GM23338 (cell line): ENCODE results near the gene PRR36. TPM values are rescaled to one million over a fixed set of nuclear protein-coding genes. Genes with fewer than 3 reads are reported as not detected.

Experiments used
- ATAC-seq: fragments of 200-7000 bp; cut with Tn5 transposase; 3 replicates; pipeline ENCODE4 v1.9.1; 2020
- DNase-seq: peaks from one replicate; pipeline ENCODE4 v3.0.0-alpha.2; 2015; ENCODE audit warnings: low spot score
- H2AFZ ChIP-seq: fragments of 200-600 bp; sonication (generic); 2 replicates; pipeline ENCODE4 v1.8.0; 2016; ENCODE audit warnings: antibody characterized with exemption, mild to moderate bottlenecking, moderate library complexity
- H3F3A ChIP-seq: fragments of 200-600 bp; sonication (generic); replicated peaks from 2 replicates; pipeline ENCODE4 v1.8.0; 2017; ENCODE audit warnings: antibody characterized with exemption, mixed run types, low read depth
- H3K27ac ChIP-seq: fragments of 200-600 bp; sonication (generic); 2 replicates; pipeline ENCODE4 v1.6.1; 2016; ENCODE audit warnings: low read depth
- H3K27me3 ChIP-seq: fragments of 200-600 bp; sonication (generic); 2 replicates; pipeline ENCODE4 v1.8.0; 2016; ENCODE audit warnings: mild to moderate bottlenecking, mixed run types, moderate library complexity; ENCODE audit not compliant: insufficient read depth
- H3K36me3 ChIP-seq: fragments of 200-600 bp; sonication (generic); 2 replicates; pipeline ENCODE4 v1.8.0; 2016; ENCODE audit warnings: mild to moderate bottlenecking; ENCODE audit not compliant: insufficient read depth
- H3K4me1 ChIP-seq: fragments of 200-600 bp; sonication (generic); 2 replicates; pipeline ENCODE4 v1.8.0; 2016; ENCODE audit warnings: mild to moderate bottlenecking, moderate library complexity; ENCODE audit not compliant: insufficient read depth
- H3K4me2 ChIP-seq: fragments of 200-600 bp; sonication (generic); 2 replicates; pipeline ENCODE4 v1.7.1; 2017; ENCODE audit warnings: mixed run types
- H3K4me3 ChIP-seq: fragments of 200-600 bp; sonication (generic); 2 replicates; pipeline ENCODE4 v1.6.1; 2016; ENCODE audit warnings: mixed run types
- H3K79me2 ChIP-seq: fragments of 200-600 bp; sonication (generic); replicated peaks from 2 replicates; pipeline ENCODE4 v1.8.0; 2017; ENCODE audit warnings: mild to moderate bottlenecking; ENCODE audit not compliant: insufficient read depth
- H3K9me2 ChIP-seq: fragments of 200-600 bp; sonication (generic); 2 replicates; pipeline ENCODE4 v1.8.0; 2017; ENCODE audit not compliant: insufficient read depth
- H4K20me1 ChIP-seq: fragments of 200-600 bp; sonication (generic); replicated peaks from 2 replicates; pipeline ENCODE4 v1.8.0; 2017; ENCODE audit warnings: mild to moderate bottlenecking; ENCODE audit not compliant: insufficient read depth
- H3K27ac Mint-ChIP-seq: 2 replicates; pipeline ENCODE4 v1.8.0; 2020; ENCODE audit warnings: inconsistent platforms, mild to moderate bottlenecking, moderate library complexity, mixed read lengths
- H3K27me3 Mint-ChIP-seq: 3 replicates; pipeline ENCODE4 v1.8.0; 2022; ENCODE audit warnings: low read depth, mild to moderate bottlenecking, moderate library complexity, mixed read lengths, inconsistent platforms; ENCODE audit not compliant: insufficient read depth, poor library complexity
- H3K36me3 Mint-ChIP-seq: 3 replicates; pipeline ENCODE4 v1.8.0; 2021; ENCODE audit warnings: low read depth, mild to moderate bottlenecking, inconsistent platforms, moderate library complexity, mixed read lengths
- H3K4me1 Mint-ChIP-seq: 3 replicates; pipeline ENCODE4 v1.8.0; 2020; ENCODE audit warnings: mild to moderate bottlenecking, inconsistent platforms, mixed read lengths
- H3K4me3 Mint-ChIP-seq: 3 replicates; pipeline ENCODE4 v1.8.0; 2021; ENCODE audit warnings: moderate library complexity, mild to moderate bottlenecking, inconsistent platforms, mixed read lengths
- H3K9me3 Mint-ChIP-seq: 3 replicates; pipeline ENCODE4 v1.8.0; 2020; ENCODE audit warnings: moderate library complexity, mild to moderate bottlenecking, inconsistent platforms, mixed read lengths
- CREB1 ChIP-seq: fragments of 250-450 bp; sonication (Bioruptor Pico); IDR thresholded peaks from 2 replicates; pipeline ENCODE4 v1.5.0; 2020; ENCODE audit warnings: low read depth, mild to moderate bottlenecking, moderate library complexity
- CTCF ChIP-seq, 2 experiments: fragments of 200-600 bp in 1 of 2; sonication (generic) in 1 of 2; conservative IDR thresholded peaks; 2 replicates each; pipeline versions ENCODE4 v1.5.1 to v1.6.1; 2016 to 2017; ENCODE audit warnings: antibody characterized with exemption in 2 of 2, low read depth in 2 of 2, mild to moderate bottlenecking in 2 of 2, moderate library complexity in 1 of 2
- EZH2 ChIP-seq: fragments of 200-600 bp; sonication (generic); IDR thresholded peaks from one replicate; pipeline ENCODE4 v1.8.0; 2017; ENCODE audit warnings: antibody characterized with exemption, mild to moderate bottlenecking, low read depth; ENCODE audit not compliant: unreplicated experiment
- EZH2phosphoT487 ChIP-seq: fragments of 200-600 bp; sonication (generic); IDR thresholded peaks from one replicate; pipeline ENCODE4 v1.8.1; 2018; ENCODE audit warnings: antibody characterized with exemption; ENCODE audit not compliant: unreplicated experiment
- JUNB ChIP-seq: IDR thresholded peaks from one replicate; pipeline ENCODE4 v1.6.1; 2016; ENCODE audit warnings: antibody characterized with exemption; ENCODE audit not compliant: unreplicated experiment
- NANOG ChIP-seq: IDR thresholded peaks from 2 replicates; pipeline ENCODE4 v1.6.1; 2016; ENCODE audit warnings: antibody characterized with exemption, borderline replicate concordance
- POLR2AphosphoS5 ChIP-seq: IDR thresholded peaks from 2 replicates; pipeline ENCODE4 v1.6.1; 2016; ENCODE audit warnings: antibody characterized with exemption, low read depth
- REST ChIP-seq: IDR thresholded peaks from one replicate; pipeline ENCODE4 v1.6.1; 2018; ENCODE audit warnings: antibody characterized with exemption; ENCODE audit not compliant: unreplicated experiment
- STAT1 ChIP-seq: IDR thresholded peaks from one replicate; pipeline ENCODE4 v1.6.1; 2016; ENCODE audit warnings: antibody characterized with exemption; ENCODE audit not compliant: unreplicated experiment
- ZNF114 ChIP-seq: fragments of 250-450 bp; sonication (Bioruptor Pico); IDR thresholded peaks from 2 replicates; pipeline ENCODE4 v1.5.0; 2020; ENCODE audit warnings: mild to moderate bottlenecking, moderate library complexity
- ZNF331 ChIP-seq: fragments of 250-450 bp; sonication (Bioruptor Pico); IDR thresholded peaks from 2 replicates; pipeline ENCODE4 v1.5.0; 2020; ENCODE audit warnings: low read depth, mild to moderate bottlenecking, moderate library complexity
- ZNF462 ChIP-seq: fragments of 250-450 bp; sonication (Bioruptor Pico); IDR thresholded peaks from 2 replicates; pipeline ENCODE4 v1.5.0; 2020; ENCODE audit warnings: mild to moderate bottlenecking, moderate library complexity
- polyA plus RNA-seq: library from polyadenylated mRNA; unstranded; fragments of >200 nt; fragmentation: Nextera tagmentation; extraction: Ambion mirVana; gene quantifications from 2 replicates; pipeline ENCODE4 v1.2.1, GENCODE V29; 2016
- total RNA-seq: library from RNA; depleted of rRNA; stranded (reverse); fragments of >200 nt; shearing (Covaris generic); gene quantifications from 2 replicates; pipeline ENCODE4 v1.2.3, GENCODE V29; 2014
- TF ChIP-seq, protein P1 (sequence below): IDR thresholded peaks from 2 replicates; pipeline ENCODE4 v1.6.1; 2016; ENCODE audit warnings: antibody characterized with exemption

PRR36 gene
- total and polyA plus RNA-seq, 2 experiments from 2014 or later = 17.6 to 17.9 TPM

DNA sequence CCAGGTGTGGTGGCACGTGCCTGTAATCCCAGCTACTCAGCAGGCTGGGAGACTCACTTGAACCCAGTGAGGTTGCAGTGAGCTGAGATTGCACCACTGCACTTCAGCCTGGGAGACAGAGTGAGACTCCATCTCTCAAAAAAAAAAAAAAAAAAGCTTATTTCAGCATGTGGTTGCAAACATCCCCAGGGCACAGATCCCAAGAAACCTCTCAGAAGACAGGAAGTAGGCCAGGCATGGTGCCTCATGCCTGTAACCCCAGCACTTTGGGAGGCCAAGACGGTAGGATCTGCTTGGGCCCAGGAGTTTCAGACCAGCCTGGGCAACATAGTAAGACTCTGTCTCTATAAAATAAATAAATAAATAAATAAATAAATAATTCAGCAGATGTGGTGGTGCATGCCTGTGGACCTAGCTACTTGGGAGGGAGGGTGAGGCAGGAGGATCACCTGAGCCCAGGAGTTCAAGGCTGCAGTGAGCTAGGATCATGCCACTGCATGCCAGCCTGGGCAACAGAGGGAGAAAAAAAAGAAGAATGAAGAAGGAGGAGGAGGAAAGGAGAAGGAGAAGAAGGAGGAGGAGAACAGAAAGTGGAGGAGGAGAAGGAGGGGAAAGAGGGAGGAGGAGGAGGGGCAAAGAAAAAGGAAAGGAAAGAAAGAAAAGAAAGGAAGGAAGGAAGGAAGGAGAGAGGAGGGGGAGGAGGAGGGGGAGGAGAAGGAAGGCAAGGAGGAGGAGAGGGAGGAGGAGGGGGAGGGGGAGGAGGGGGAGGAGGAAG lies 9.8 kb upstream of the PRR36 start:
- Histone ChIP-seq H3K79me2 (no peaks in the 10 kb centered on the region), H2AFZ (no peak overlapping the region), H3K4me3 (no peak overlapping the region), H4K20me1 (no peaks in the 10 kb centered on the region; the same call in 1 of the 2 replicates), H3K4me1 (no peaks in the 10 kb centered on the region; the same call in 1 of the 2 replicates), H3K27me3 (peaks cover 6% of the 10 kb centered on the region), H3K4me2 (no peak overlapping the region), H3K9me2 (no peaks in the 10 kb centered on the region), H3K36me3 (no peaks in the 10 kb centered on the region), H3K27ac (no peak overlapping the region), H3F3A (no peaks in the 10 kb centered on the region)
- H3K4me3 Mint-ChIP-seq = no peak overlapping the region
- no peaks in the 10 kb centered on the region for H3K4me1 Mint-ChIP-seq
- no peak for TF ChIP-seq ZNF114 (CRISPR knock-in tag)
- TF ChIP-seq EZH2 = no peak
- TF ChIP-seq ZNF462 (CRISPR knock-in tag) = no peak
- TF ChIP-seq, protein P1, sequence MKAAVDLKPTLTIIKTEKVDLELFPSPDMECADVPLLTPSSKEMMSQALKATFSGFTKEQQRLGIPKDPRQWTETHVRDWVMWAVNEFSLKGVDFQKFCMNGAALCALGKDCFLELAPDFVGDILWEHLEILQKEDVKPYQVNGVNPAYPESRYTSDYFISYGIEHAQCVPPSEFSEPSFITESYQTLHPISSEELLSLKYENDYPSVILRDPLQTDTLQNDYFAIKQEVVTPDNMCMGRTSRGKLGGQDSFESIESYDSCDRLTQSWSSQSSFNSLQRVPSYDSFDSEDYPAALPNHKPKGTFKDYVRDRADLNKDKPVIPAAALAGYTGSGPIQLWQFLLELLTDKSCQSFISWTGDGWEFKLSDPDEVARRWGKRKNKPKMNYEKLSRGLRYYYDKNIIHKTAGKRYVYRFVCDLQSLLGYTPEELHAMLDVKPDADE = no peak
- no peak for TF ChIP-seq ZNF331 (CRISPR knock-in tag)
- TF ChIP-seq CTCF (conservative IDR thresholded peaks at IDR 0.05; ENCODE audit: low read depth in 2 of 2) = no peak
- no peak for TF ChIP-seq EZH2phosphoT487
- TF ChIP-seq REST = no peak
- no peak for TF ChIP-seq STAT1
- TF ChIP-seq JUNB = no peak
- TF ChIP-seq NANOG = no peak
- TF ChIP-seq CREB1 = no peak
- no peak for TF ChIP-seq POLR2AphosphoS5
- no peak for ATAC-seq
- H3K27ac Mint-ChIP-seq = no peak overlapping the region
- peaks cover 11% of the 10 kb centered on the region for H3K27me3 Mint-ChIP-seq
- DNase-seq = no peak
- H3K9me3 Mint-ChIP-seq = no peaks in the 10 kb centered on the region
- no peaks in the 10 kb centered on the region for H3K36me3 Mint-ChIP-seq
